Ovary (tissue), 3 donors: ENCODE results near the gene RIBC1.

Experiments
- CTCF ChIP-seq, 3 donors: fragments of 450-650 bp in 2 of 3; fragments of 200-600 bp in 1 of 3; IDR thresholded peaks; one replicate each; pipeline versions ENCODE4 v1.5.1 to v1.8.0; 2016 to 2022; ENCODE audit warnings: antibody characterized with exemption in 3 of 3, mild to moderate bottlenecking in 1 of 3
- EP300 ChIP-seq: sonication (generic); formaldehyde crosslinking; IDR thresholded peaks from one replicate; pipeline ENCODE4 v1.6.1; 2017; ENCODE audit warnings: antibody characterized with exemption
- POLR2A ChIP-seq: fragments of 450-650 bp; IDR thresholded peaks from one replicate; pipeline ENCODE4 v1.6.1; 2017; ENCODE audit warnings: antibody characterized with exemption, mild to moderate bottlenecking, moderate library complexity
- donor health status: DM: no; HTN: no; CAD: no.

DNA sequence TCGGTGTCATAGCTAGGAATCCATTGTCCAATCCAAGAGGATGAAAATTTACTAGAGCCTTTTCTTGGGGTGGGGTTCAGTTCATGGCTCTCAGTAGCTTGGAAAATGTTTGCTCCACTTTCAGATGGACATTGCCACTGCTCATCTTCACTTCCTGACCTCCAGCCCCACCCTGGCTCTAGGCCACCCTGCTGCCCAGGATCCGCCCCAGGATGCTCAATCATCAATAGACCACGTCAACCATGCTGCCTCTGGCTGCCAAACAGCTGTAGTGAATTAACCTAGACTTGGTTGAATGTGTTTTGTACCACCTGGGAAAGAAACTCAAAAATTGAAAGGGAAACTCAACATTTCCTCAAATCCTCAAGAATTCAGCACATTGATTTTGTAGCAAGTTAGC is 48.7 kb downstream of the RIBC1 start:
- TF ChIP-seq CTCF (IDR thresholded peaks at IDR 0.05) (no peak), POLR2A (no peak), EP300 (no peak)
